HL-60 (cell line): ENCODE results near the gene MRGPRG.

ENCODE experiments used
- DNase-seq, 2 experiments: peaks; one replicate each; pipeline ENCODE4 v3.0.0-alpha.2; 2010 to 2020; ENCODE audit warnings: low read depth in 1 of 2, low spot score in 1 of 2
- H3K27ac ChIP-seq: fragments of 250-450 bp; sonication (Bioruptor Pico); replicated peaks from 2 replicates; pipeline ENCODE4 v1.5.1; 2020; ENCODE audit warnings: mild to moderate bottlenecking, moderate library complexity
- H3K27me3 ChIP-seq: fragments of 250-450 bp; sonication (Bioruptor Pico); 2 replicates; pipeline ENCODE4 v1.5.1; 2021; ENCODE audit warnings: mild to moderate bottlenecking, moderate library complexity; ENCODE audit not compliant: insufficient read depth, poor library complexity, severe bottlenecking
- H3K4me3 ChIP-seq: replicated peaks from 2 replicates; pipeline ENCODE4 v1.5.1; 2011; ENCODE audit warnings: mild to moderate bottlenecking, control low read depth, low read length; ENCODE audit not compliant: insufficient read depth
- GABPA ChIP-seq: IDR thresholded peaks from 2 replicates; pipeline ENCODE4 v1.6.1; 2012; ENCODE audit warnings: low read depth
- POLR2AphosphoS5 ChIP-seq: IDR thresholded peaks from 2 replicates; pipeline ENCODE4 v1.6.1; 2012; ENCODE audit warnings: low read depth
- REST ChIP-seq: IDR thresholded peaks from 2 replicates; pipeline ENCODE4 v1.6.1; 2012; ENCODE audit warnings: low read depth; ENCODE audit not compliant: insufficient replicate concordance
- SPI1 ChIP-seq: IDR thresholded peaks from 2 replicates; pipeline ENCODE4 v1.6.1; 2012; ENCODE audit warnings: low read depth, mild to moderate bottlenecking, borderline replicate concordance
- TF ChIP-seq, protein P1 (sequence below): IDR thresholded peaks from one replicate; pipeline ENCODE4 v1.5.1; 2011; ENCODE audit warnings: low read length, control low read depth, inconsistent platforms; ENCODE audit not compliant: insufficient read depth

Gene MRGPRG

GRCh38 chr11:3200388-3201111, 18.1 kb downstream of the MRGPRG start:
- H3K27me3 ChIP-seq = peaks cover 32% of the 10 kb centered on the region

GRCh38 chr11:3199537-3200295, 18.9 kb downstream of the MRGPRG start:
- TF ChIP-seq, protein P1, sequence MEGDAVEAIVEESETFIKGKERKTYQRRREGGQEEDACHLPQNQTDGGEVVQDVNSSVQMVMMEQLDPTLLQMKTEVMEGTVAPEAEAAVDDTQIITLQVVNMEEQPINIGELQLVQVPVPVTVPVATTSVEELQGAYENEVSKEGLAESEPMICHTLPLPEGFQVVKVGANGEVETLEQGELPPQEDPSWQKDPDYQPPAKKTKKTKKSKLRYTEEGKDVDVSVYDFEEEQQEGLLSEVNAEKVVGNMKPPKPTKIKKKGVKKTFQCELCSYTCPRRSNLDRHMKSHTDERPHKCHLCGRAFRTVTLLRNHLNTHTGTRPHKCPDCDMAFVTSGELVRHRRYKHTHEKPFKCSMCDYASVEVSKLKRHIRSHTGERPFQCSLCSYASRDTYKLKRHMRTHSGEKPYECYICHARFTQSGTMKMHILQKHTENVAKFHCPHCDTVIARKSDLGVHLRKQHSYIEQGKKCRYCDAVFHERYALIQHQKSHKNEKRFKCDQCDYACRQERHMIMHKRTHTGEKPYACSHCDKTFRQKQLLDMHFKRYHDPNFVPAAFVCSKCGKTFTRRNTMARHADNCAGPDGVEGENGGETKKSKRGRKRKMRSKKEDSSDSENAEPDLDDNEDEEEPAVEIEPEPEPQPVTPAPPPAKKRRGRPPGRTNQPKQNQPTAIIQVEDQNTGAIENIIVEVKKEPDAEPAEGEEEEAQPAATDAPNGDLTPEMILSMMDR = no peak
- TF ChIP-seq REST = no peak
- no peak for TF ChIP-seq POLR2AphosphoS5
- peaks cover 32% of the 10 kb centered on the region for H3K27me3 ChIP-seq
- H3K4me3 ChIP-seq = no peak overlapping the region
- no peak overlapping the region for H3K27ac ChIP-seq
- DNase-seq = no peak

More at GRCh38 chr11:3200388-3201111, 18.1 kb downstream of the MRGPRG start:
- DNase-seq = no peak
- H3K4me3 ChIP-seq = no peak overlapping the region
- no peak overlapping the region for H3K27ac ChIP-seq
- TF ChIP-seq, protein P1 = no peak

DNA sequence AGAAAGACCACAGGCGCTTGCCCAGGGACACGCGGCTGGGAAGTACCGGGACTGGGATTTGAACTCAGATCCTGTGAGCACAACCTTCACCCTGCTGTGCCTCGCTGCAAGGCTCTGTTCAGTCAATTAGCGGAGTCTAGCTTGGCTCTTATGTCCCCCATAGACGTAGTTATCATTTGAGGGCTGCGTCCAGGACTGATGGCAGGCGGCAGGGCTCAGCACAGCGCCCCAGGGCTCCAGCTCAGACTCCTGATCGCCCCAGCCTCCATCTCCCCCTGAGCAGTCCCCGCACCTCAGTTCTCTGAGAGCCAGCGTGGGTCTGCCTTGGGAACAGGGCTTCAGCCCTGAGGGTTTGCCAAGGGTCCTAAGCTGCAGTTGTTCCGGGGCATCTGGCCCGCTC, 19.8 kb downstream of the MRGPRG start:
- Histone ChIP-seq H3K27ac (no peak overlapping the region), H3K27me3 (peaks cover 28% of the 10 kb centered on the region), H3K4me3 (no peak overlapping the region)
- no peak for DNase-seq
- no peak for TF ChIP-seq REST

- Histone ChIP-seq H3K27me3 (peaks cover 21% of the 10 kb centered on the region), H3K4me3 (no peak overlapping the region), H3K27ac (no peak overlapping the region)
- no peak for TF ChIP-seq GABPA
- TF ChIP-seq POLR2AphosphoS5 = no peak
- no peak for TF ChIP-seq REST
- no peak for TF ChIP-seq SPI1
- DNase-seq = no peak
Observed at GRCh38 chr11:3197878-3198528, 20.6 kb downstream of the MRGPRG start.
